Measurements from ENCODE around the gene TMEM9. TPM values are rescaled to one million over a fixed set of nuclear protein-coding genes. Genes with fewer than 3 reads are reported as not detected.
A peak's percentile ranks its signal among the peaks of the same experiment; 100 is the strongest.

TMEM9 gene
- total RNA-seq, 1 donor from 2014 or later, result 126 TPM

DNA sequence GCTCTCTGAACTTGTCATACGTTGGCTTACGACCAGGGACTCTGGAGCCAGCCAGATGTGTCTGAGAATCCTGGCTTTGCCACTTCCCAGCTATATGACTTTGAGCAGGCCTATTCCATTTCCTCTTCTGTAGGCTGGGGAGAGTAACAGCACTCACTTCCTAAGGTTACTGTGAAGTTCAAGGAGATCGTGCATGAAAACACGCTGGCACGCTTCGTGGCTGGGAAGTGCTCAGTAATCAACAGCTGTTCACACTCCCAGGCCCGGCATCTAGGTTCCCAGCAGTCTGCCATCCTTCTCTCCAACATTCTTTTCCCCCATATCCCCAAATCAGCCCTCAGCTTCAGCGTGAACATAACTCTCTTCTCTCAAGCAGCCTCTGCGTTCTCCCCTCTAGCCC lies 29.3 kb downstream of the TMEM9 start:
- DNase-seq (ENCODE audit: low read depth), result no peak
- no peak overlapping the region for H3K4me3 ChIP-seq (ENCODE audit: low read depth, low read length)
- TF ChIP-seq, protein P1, sequence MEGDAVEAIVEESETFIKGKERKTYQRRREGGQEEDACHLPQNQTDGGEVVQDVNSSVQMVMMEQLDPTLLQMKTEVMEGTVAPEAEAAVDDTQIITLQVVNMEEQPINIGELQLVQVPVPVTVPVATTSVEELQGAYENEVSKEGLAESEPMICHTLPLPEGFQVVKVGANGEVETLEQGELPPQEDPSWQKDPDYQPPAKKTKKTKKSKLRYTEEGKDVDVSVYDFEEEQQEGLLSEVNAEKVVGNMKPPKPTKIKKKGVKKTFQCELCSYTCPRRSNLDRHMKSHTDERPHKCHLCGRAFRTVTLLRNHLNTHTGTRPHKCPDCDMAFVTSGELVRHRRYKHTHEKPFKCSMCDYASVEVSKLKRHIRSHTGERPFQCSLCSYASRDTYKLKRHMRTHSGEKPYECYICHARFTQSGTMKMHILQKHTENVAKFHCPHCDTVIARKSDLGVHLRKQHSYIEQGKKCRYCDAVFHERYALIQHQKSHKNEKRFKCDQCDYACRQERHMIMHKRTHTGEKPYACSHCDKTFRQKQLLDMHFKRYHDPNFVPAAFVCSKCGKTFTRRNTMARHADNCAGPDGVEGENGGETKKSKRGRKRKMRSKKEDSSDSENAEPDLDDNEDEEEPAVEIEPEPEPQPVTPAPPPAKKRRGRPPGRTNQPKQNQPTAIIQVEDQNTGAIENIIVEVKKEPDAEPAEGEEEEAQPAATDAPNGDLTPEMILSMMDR (conservative IDR thresholded peaks at IDR 0.05; ENCODE audit: low read depth, low read length), result no peak

DNA sequence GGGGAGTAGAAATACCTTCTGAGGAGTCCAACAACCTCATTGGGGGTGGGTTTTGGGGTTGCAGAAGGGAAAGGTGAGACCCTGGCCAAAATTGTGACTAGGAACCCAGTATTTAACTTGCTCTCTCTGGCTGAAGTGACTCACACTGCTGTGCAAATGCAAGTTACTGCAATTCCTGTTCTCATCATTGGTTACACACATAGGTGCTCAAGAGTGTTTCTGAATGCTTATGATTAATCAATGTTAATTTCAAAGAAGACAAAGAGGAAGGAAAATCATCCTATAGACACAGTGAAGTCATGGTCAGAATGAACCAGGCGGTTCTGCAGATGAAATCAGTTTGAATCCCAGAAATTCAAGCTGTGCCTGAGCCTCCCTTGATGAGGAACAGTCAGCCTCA lies 30.4 kb downstream of the TMEM9 start:
- DNase-seq (ENCODE audit: low read depth), result no peak
- TF ChIP-seq, protein P1 (conservative IDR thresholded peaks at IDR 0.05; ENCODE audit: low read depth, low read length), result no peak
- no peak overlapping the region for H3K4me3 ChIP-seq (ENCODE audit: low read depth, low read length)

DNA sequence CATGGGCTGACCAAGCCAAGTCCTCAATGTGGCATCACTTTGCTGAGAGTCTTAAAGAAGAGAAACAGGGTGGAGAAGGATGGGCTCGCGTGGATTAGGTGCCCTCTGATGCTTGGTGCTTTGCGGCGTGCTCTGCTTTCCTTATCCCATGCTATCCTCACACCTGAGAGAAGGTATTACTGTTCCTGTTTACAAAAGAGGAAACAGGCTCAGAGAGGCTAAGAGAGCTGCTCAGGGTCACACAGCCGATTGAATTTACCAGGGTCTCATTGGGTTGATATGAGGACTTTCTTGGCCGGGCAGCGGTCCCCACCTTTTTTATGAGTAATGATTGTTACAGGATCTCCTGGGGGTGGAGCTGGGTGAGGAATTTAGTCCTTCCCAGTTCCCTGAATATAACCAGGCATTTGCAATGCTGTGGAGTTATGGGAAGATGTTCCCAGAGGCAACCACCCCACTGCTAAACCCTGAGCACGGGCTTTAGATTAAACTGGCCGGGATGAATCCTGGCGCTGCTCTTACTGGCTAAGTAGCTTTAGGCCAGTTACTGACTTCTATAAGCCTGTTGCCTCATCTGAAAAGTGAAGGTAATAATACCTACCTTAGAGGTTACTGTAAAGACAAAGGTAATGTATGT lies 31.8 kb downstream of the TMEM9 start:
- no peak overlapping the region for H3K4me3 ChIP-seq (ENCODE audit: low read depth, low read length)
- DNase-seq (ENCODE audit: low read depth), result no peak
- TF ChIP-seq, protein P1 (conservative IDR thresholded peaks at IDR 0.05; ENCODE audit: low read depth, low read length), result no peak

DNA sequence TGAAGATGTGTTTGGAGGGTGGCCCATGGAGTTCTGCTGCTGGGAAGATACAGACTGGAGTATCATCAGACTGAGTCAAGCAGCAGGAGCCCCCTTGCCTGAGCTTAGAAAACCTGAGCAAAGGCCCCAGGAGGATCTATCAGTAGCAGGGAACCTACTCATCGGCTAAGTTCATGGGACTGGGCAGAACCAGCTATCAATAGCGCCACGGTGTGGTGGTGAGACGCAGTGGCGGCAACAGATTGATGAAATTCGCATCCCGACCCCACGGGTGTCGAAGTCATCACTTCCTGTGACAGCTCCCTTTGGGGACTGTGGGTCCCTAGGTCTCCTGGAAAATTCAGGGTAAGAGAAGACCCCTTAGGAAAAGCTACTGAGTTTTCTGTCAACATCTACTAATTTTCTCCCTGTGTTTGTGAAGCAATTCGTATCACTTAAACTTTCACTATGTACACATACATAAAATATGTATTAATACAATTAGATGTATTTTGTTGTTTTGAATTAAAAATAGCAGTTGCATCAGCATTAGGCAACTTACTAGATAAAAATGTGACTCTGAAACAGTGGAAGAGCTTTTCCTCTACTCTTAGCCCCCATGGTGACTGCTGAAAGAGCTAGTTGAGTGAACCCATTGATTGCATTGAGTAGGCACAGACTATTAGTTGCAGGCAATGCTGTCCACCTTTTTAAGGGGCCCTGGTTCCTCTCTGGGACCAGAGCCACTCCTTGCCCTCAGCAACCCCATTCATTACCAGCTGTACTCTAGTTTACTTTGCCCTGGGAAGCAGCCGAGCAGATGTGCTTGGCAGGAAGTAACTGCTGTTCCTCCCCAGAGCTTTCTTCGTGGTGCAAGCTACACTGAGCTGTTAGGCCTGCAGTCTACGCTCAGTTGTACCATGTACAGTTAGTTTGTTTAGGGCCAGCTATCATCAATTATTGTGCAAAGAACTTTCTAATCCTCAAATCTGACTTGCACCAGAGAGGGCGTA lies 34.8 kb downstream of the TMEM9 start:
- H3K4me3 ChIP-seq (ENCODE audit: low read depth, low read length), result no peak overlapping the region
- no peak for DNase-seq (ENCODE audit: low read depth)
- TF ChIP-seq, protein P1 (conservative IDR thresholded peaks at IDR 0.05; ENCODE audit: low read depth, low read length), result peak; percentile 81

DNA sequence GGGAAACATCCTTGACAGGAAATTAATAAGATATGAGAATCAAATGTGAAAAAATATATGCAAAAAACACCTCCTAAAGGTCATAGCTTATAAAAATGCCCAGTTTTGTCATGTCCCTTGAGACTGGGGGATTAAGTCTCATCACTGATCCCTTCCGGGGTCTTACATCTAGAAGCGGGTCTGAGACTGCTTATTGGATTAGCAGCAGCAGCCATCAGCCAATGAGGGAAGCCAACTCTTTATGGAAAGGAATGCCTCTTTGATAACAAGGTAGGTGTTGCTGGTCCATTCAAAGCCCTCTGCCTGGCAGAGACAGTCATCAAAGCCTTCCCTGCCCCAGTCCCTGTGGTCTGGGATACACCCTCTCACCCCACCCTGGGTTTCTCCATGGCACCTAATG lies 38.2 kb downstream of the TMEM9 start:
- DNase-seq (ENCODE audit: low read depth), result no peak
- H3K4me3 ChIP-seq (ENCODE audit: low read depth, low read length), result no peak overlapping the region
- TF ChIP-seq, protein P1 (conservative IDR thresholded peaks at IDR 0.05; ENCODE audit: low read depth, low read length), result no peak

DNA sequence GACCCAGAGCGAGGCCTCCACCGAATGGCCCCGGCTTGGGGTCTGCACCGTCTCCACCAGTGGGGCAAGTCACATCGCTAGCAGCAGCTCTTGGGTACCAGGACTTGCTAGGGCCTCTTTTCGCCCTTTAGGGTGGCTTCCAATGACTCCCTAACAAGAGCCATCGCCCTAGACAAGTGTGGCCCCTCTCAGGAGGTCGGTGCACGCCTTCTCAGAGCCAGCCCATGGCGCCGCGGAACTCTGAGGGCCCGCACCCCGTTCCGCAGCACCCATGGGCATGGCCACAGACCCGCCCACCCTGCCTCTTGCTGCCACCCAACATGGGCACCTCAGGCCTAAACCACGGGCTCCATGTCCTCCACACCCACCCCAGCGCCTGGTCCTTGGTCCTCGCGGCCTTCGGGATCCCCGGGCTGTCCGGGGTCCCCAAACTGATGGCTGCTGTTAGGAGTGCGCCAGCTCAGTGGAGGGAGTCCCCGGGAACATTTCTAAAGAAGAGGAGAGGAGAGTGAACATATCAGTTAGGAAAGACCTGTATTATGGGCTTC lies 38.8 kb downstream of the TMEM9 start:
- TF ChIP-seq, protein P1 (conservative IDR thresholded peaks at IDR 0.05; ENCODE audit: low read depth, low read length), result no peak
- no peak overlapping the region for H3K4me3 ChIP-seq (ENCODE audit: low read depth, low read length)

More for the DNA sequence above, 38.8 kb downstream of the TMEM9 start:
- DNase-seq (ENCODE audit: low read depth), result no peak
